SK-N-SH treated with all-trans-retinoic acid at 6 μM for 48 hours (cell line): Measurements from ENCODE around the gene ADGRF3.

Experiments used
- ATAC-seq: fragments of 200-7000 bp; cut with Tn5 transposase; 3 replicates; pipeline ENCODE4 v1.9.1; 2020; ENCODE audit warnings: mild to moderate bottlenecking, moderate library complexity
- ARNTL ChIP-seq: fragments of 450-650 bp; formaldehyde crosslinking; IDR thresholded peaks from 2 replicates; pipeline ENCODE4 v1.5.0; 2020; ENCODE audit warnings: low read depth, mild to moderate bottlenecking, moderate library complexity, borderline replicate concordance
- BACH2 ChIP-seq: fragments of 250-450 bp; sonication (Bioruptor Pico); IDR thresholded peaks from 2 replicates; pipeline ENCODE4 v1.9.0; 2021; ENCODE audit warnings: mild to moderate bottlenecking, borderline replicate concordance
- CREB5 ChIP-seq: fragments of 250-450 bp; sonication (Bioruptor Pico); IDR thresholded peaks from 2 replicates; pipeline ENCODE4 v1.5.1; 2020; ENCODE audit warnings: low read depth, mild to moderate bottlenecking, moderate library complexity
- CSDC2 ChIP-seq: fragments of 250-450 bp; sonication (Bioruptor Pico); IDR thresholded peaks from 2 replicates; pipeline ENCODE4 v1.5.0; 2020; ENCODE audit warnings: mild to moderate bottlenecking, moderate library complexity
- CSRNP3 ChIP-seq: fragments of 250-450 bp; sonication (Bioruptor Pico); IDR thresholded peaks from 2 replicates; pipeline ENCODE4 v1.5.1; 2021; ENCODE audit warnings: mild to moderate bottlenecking, moderate library complexity
- ESRRG ChIP-seq: fragments of 250-450 bp; sonication (Bioruptor Pico); IDR thresholded peaks from 2 replicates; pipeline ENCODE4 v1.6.1; 2021; ENCODE audit warnings: mild to moderate bottlenecking
- GLIS3 ChIP-seq: fragments of 250-450 bp; sonication (Bioruptor Pico); IDR thresholded peaks from 2 replicates; pipeline ENCODE4 v1.5.0; 2020; ENCODE audit warnings: mild to moderate bottlenecking, moderate library complexity
- ISL1 ChIP-seq: fragments of 250-450 bp; sonication (Bioruptor Pico); IDR thresholded peaks from 2 replicates; pipeline ENCODE4 v2.1.2; 2022; ENCODE audit warnings: mild to moderate bottlenecking, moderate library complexity
- OSR1 ChIP-seq: fragments of 250-450 bp; sonication (Bioruptor Pico); IDR thresholded peaks from 2 replicates; pipeline ENCODE4 v1.8.0; 2022; ENCODE audit warnings: moderate library complexity, mild to moderate bottlenecking, inconsistent platforms
- PATZ1 ChIP-seq: fragments of 250-450 bp; sonication (Bioruptor Pico); IDR thresholded peaks from 2 replicates; pipeline ENCODE4 v1.8.0; 2020; ENCODE audit warnings: mild to moderate bottlenecking, moderate library complexity, borderline replicate concordance
- POU6F1 ChIP-seq: fragments of 250-450 bp; sonication (Bioruptor Pico); IDR thresholded peaks from 2 replicates; pipeline ENCODE4 v1.8.0; 2021; ENCODE audit warnings: low read depth, mild to moderate bottlenecking, moderate library complexity, borderline replicate concordance
- RARB ChIP-seq: fragments of 250-450 bp; sonication (Bioruptor Pico); IDR thresholded peaks from 2 replicates; pipeline ENCODE4 v1.8.0; 2021; ENCODE audit warnings: mild to moderate bottlenecking, moderate library complexity
- SNAI2 ChIP-seq: fragments of 250-450 bp; sonication (Bioruptor Pico); IDR thresholded peaks from 2 replicates; pipeline ENCODE4 v1.5.0; 2020; ENCODE audit warnings: mild to moderate bottlenecking, moderate library complexity
- TCF4 ChIP-seq: fragments of 250-450 bp; sonication (Bioruptor Pico); IDR thresholded peaks from 2 replicates; pipeline ENCODE4 v1.8.0; 2021; ENCODE audit warnings: mild to moderate bottlenecking, moderate library complexity, borderline replicate concordance
- TOX ChIP-seq: fragments of 250-450 bp; sonication (Bioruptor Pico); IDR thresholded peaks from 2 replicates; pipeline ENCODE4 v1.8.0; 2021; ENCODE audit warnings: mild to moderate bottlenecking, moderate library complexity, borderline replicate concordance
- TSHZ2 ChIP-seq: fragments of 250-450 bp; sonication (Bioruptor Pico); IDR thresholded peaks from 2 replicates; pipeline ENCODE4 v1.5.0; 2020; ENCODE audit warnings: mild to moderate bottlenecking, moderate library complexity
- ZC3H10 ChIP-seq: fragments of 250-450 bp; sonication (Bioruptor Pico); IDR thresholded peaks from 2 replicates; pipeline ENCODE4 v1.5.1; 2021; ENCODE audit warnings: mild to moderate bottlenecking, moderate library complexity
- ZFP3 ChIP-seq: fragments of 250-450 bp; sonication (Bioruptor Pico); IDR thresholded peaks from 2 replicates; pipeline ENCODE4 v1.5.0; 2020; ENCODE audit warnings: mild to moderate bottlenecking, moderate library complexity
- ZNF565 ChIP-seq: fragments of 450-650 bp; formaldehyde crosslinking; conservative IDR thresholded peaks from 2 replicates; pipeline ENCODE4 v1.5.0; 2020; ENCODE audit warnings: low read depth, mild to moderate bottlenecking, moderate library complexity

The ADGRF3 gene

GRCh38 chr2:26366957-26367356 lies 20.4 kb upstream of the ADGRF3 start:
- TF ChIP-seq RARB (no peak), ZFP3 (CRISPR knock-in tag) (no peak), BACH2 (no peak), ESRRG (no peak), ISL1 (CRISPR knock-in tag) (no peak), SNAI2 (CRISPR knock-in tag) (no peak), TSHZ2 (CRISPR knock-in tag) (no peak), CSRNP3 (CRISPR knock-in tag) (no peak), CSDC2 (CRISPR knock-in tag) (no peak), CREB5 (no peak), TCF4 (CRISPR knock-in tag) (no peak), OSR1 (no peak), TOX (CRISPR knock-in tag) (no peak), ARNTL (CRISPR knock-in tag) (no peak), ZNF565 (CRISPR knock-in tag) (no peak)
- TF ChIP-seq, all 23 proteins: peak for 0
- ATAC-seq, result no peak

GRCh38 chr2:26364669-26365068 lies 18.1 kb upstream of the ADGRF3 start:
- ATAC-seq, result no peak
- no peak for TF ChIP-seq ZC3H10 (CRISPR knock-in tag)
- no peak for TF ChIP-seq POU6F1
- TF ChIP-seq CSRNP3 (CRISPR knock-in tag), result no peak
- no peak for TF ChIP-seq BACH2
- no peak for TF ChIP-seq PATZ1
- no peak for TF ChIP-seq ESRRG
- no peak for TF ChIP-seq RARB
- TF ChIP-seq TCF4 (CRISPR knock-in tag), result no peak
- no peak for TF ChIP-seq TSHZ2 (CRISPR knock-in tag)
- no peak for TF ChIP-seq ZNF565 (CRISPR knock-in tag)
- TF ChIP-seq OSR1, result no peak
- TF ChIP-seq GLIS3 (CRISPR knock-in tag), result no peak
